ENCODE results near the gene RIPOR2. TPM values are rescaled to one million over a fixed set of nuclear protein-coding genes. Genes with fewer than 3 reads are reported as not detected.

Gene RIPOR2
- total RNA-seq, 4 donors from 2014 or later, result 1.2 to 16.7 (median 5.2) TPM

GRCh38 chr6:24827162-24827561 lies 108.6 kb downstream of the RIPOR2 start:
- Histone ChIP-seq H3K27me3 (no peaks in the 10 kb centered on the region), H3K4me3 (no peak overlapping the region), H3K9me3 (no peaks in the 10 kb centered on the region), H3K4me1 (no peaks in the 10 kb centered on the region), H3K27ac (no peak overlapping the region), H3K36me3 (no peaks in the 10 kb centered on the region)
- intact Hi-C loops (cut with DNase I; ENCODE audit: low total_unique reads) (no loop called here), in situ Hi-C loops (cut with MboI; ENCODE audit: low pct_ligation_motif_present in 1 of 4, low pct_unique_long_range_greater_than_20kb in 1 of 4, low sequenced_read_pairs in 3 of 4) (no loop called here)
- no peak for DNase-seq
- 25 to 66% methylated on average over 1 to 3 of the region's 3 CpGs for WGBS, 2 donors (ENCODE audit: low coverage in 1 of 2)
- TF ChIP-seq POLR2AphosphoS5 (IDR thresholded peaks at IDR 0.05) (no peak), EP300 (IDR thresholded peaks at IDR 0.05; ENCODE audit: low read depth) (no peak), POLR2A (IDR thresholded peaks at IDR 0.05) (no peak), CTCF (IDR thresholded peaks at IDR 0.05) (no peak)

- WGBS, 2 donors (ENCODE audit: low coverage in 1 of 2), result 75% methylated on average over 2 of the region's 2 CpGs; no CpG with 5 or more reads in 1 of the 2 donors
- Histone ChIP-seq H3K27me3 (no peaks in the 10 kb centered on the region), H3K27ac (no peak overlapping the region), H3K36me3 (no peaks in the 10 kb centered on the region), H3K4me1 (no peaks in the 10 kb centered on the region), H3K4me3 (no peak overlapping the region), H3K9me3 (no peaks in the 10 kb centered on the region)
- no peak for DNase-seq
- in situ Hi-C loops (cut with MboI; ENCODE audit: low pct_ligation_motif_present in 1 of 4, low pct_unique_long_range_greater_than_20kb in 1 of 4, low sequenced_read_pairs in 3 of 4) (no loop called here), intact Hi-C loops (cut with DNase I; ENCODE audit: low total_unique reads) (no loop called here)
- TF ChIP-seq POLR2AphosphoS5 (IDR thresholded peaks at IDR 0.05) (no peak), POLR2A (IDR thresholded peaks at IDR 0.05) (no peak), CTCF (IDR thresholded peaks at IDR 0.05) (no peak)
Observed at GRCh38 chr6:24825130-24825630, 110.6 kb downstream of the RIPOR2 start.

- H3K36me3 ChIP-seq, result no peaks in the 10 kb centered on the region
- in situ Hi-C loops (cut with MboI; ENCODE audit: low pct_ligation_motif_present in 1 of 4, low pct_unique_long_range_greater_than_20kb in 1 of 4, low sequenced_read_pairs in 3 of 4) (no loop called here), intact Hi-C loops (cut with DNase I; ENCODE audit: low total_unique reads) (no loop called here)
- no peaks in the 10 kb centered on the region for H3K9me3 ChIP-seq
- WGBS, 2 donors (ENCODE audit: low coverage in 1 of 2), result 82 to 85% methylated on average over 6 of the region's 6 CpGs
- TF ChIP-seq POLR2AphosphoS5 (IDR thresholded peaks at IDR 0.05), result no peak
- TF ChIP-seq POLR2A (IDR thresholded peaks at IDR 0.05), result no peak
- no peak for TF ChIP-seq EP300 (IDR thresholded peaks at IDR 0.05; ENCODE audit: low read depth)
- TF ChIP-seq CTCF (IDR thresholded peaks at IDR 0.05), result no peak
- H3K4me3 ChIP-seq, result no peak overlapping the region
- H3K4me1 ChIP-seq, result no peaks in the 10 kb centered on the region
- no peak for DNase-seq
- no peaks in the 10 kb centered on the region for H3K27me3 ChIP-seq
- no peak overlapping the region for H3K27ac ChIP-seq
Observed at GRCh38 chr6:24824142-24824938, 111.4 kb downstream of the RIPOR2 start.

- in situ Hi-C loops (cut with MboI; ENCODE audit: low pct_ligation_motif_present in 1 of 4, low pct_unique_long_range_greater_than_20kb in 1 of 4, low sequenced_read_pairs in 3 of 4), result no loop called here
- Histone ChIP-seq H3K27me3 (no peaks in the 10 kb centered on the region), H3K9me3 (no peaks in the 10 kb centered on the region), H3K4me3 (no peak overlapping the region), H3K36me3 (no peaks in the 10 kb centered on the region), H3K27ac (no peak overlapping the region), H3K4me1 (no peaks in the 10 kb centered on the region)
- 89 to 93% methylated on average over 2 of the region's 2 CpGs for WGBS, 2 donors (ENCODE audit: low coverage in 1 of 2)
- no peak for DNase-seq
- intact Hi-C loops (cut with DNase I; ENCODE audit: low total_unique reads), result no loop called here
- TF ChIP-seq POLR2A (IDR thresholded peaks at IDR 0.05) (no peak), POLR2AphosphoS5 (IDR thresholded peaks at IDR 0.05) (no peak), CTCF (IDR thresholded peaks at IDR 0.05) (no peak)
Observed at GRCh38 chr6:24823185-24823584, 112.6 kb downstream of the RIPOR2 start.

Data from transverse colon (tissue), 4 donors.